Measurements from ENCODE around the gene ALPK3.
"Not testable (repeated sequence)": the region's sequence is repeated elsewhere in the genome, so short reads cannot be mapped to it uniquely, and the experiment has no call there.

The ALPK3 gene

DNA sequence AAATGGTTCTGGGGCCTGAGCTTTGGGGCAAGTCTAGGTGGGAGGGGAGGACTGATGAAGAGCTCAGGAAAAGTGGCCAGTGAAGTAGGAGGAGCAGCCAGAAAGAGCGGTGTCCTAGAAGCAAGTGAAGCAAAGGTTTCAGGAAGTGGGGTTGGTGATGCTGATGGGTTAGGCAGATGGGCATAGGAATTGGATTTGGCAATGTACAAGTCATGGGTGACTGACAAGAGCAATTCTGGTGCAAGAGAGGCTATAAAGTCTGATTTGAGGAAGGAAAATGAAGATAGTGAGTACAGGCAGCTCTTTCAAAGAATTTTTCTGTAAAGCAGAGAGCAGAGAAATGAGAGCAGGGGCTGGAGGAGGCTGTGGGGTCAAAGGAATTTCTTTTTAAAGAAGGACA is 19.7 kb downstream of the ALPK3 start:
- DNase-seq, result no peak
- in situ Hi-C loops (cut with HindIII; ENCODE audit: low pct_ligation_motif_present, low pct_unique_long_range_greater_than_20kb, low sequenced_read_pairs), result no loop called here

DNA sequence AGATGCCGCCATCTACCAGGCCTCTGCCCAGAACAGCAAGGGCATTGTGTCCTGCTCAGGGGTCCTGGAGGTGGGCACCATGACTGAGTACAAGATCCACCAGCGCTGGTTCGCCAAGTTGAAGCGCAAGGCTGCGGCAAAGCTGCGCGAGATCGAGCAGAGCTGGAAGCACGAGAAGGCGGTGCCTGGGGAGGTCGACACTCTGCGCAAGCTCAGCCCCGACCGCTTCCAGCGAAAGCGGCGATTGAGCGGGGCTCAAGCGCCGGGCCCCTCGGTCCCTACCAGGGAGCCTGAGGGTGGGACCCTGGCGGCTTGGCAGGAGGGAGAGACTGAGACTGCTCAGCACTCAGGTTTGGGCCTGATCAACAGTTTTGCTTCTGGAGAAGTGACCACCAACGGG is 22.6 kb downstream of the ALPK3 start:
- in situ Hi-C loops (cut with HindIII; ENCODE audit: low pct_ligation_motif_present, low pct_unique_long_range_greater_than_20kb, low sequenced_read_pairs), result no loop called here
- no peak for DNase-seq

DNA sequence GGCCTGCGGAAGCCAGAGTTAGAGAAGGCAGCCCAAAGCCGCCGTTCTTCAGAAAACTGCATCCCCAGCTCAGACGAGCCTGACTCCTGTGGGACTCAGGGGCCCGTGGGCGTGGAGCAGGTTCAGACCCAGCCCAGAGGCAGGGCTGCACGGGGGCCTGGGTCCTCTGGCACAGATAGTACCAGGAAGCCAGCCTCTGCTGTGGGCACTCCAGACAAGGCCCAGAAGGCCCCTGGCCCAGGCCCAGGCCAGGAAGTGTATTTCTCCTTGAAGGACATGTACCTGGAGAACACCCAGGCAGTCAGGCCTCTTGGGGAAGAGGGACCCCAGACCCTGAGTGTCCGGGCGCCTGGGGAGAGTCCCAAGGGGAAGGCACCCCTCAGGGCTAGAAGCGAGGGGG is 23.1 kb downstream of the ALPK3 start:
- DNase-seq, result no peak
- in situ Hi-C loops (cut with HindIII; ENCODE audit: low pct_ligation_motif_present, low pct_unique_long_range_greater_than_20kb, low sequenced_read_pairs), result no loop called here

DNA sequence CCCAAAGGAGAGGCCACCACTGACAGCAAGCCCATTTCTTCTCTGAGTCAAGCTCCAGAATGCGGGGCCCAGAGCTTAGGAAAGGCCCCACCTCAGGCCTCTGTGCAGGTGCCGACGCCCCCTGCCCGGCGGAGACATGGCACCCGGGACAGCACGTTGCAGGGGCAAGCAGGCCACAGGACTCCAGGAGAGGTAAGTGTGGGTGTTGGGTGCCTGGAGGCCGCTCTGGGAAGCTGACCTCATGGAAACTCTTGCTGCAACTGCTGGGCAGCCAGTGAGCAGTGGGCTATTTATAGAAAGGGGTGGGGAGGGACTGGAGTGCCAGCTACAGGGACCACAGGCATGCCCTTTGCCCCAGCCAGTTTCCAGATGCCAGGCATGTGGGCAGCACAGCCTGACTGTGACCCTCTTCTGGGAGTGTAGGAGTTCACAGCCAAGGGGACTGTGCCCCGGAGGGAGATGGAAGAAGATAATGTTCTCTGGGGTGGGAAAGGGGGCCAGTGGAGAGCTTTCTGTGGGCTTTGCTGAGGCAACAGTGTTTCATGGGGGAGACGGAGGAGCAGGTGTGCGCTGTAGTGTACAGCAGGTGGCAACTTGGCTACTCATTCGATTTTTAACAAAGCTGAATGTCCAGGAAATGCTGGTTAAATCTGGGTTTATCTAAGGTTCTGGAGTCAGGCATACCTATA is 23.7 kb downstream of the ALPK3 start:
- DNase-seq, result no peak
- in situ Hi-C loops (cut with HindIII; ENCODE audit: low pct_ligation_motif_present, low pct_unique_long_range_greater_than_20kb, low sequenced_read_pairs), result no loop called here

DNA sequence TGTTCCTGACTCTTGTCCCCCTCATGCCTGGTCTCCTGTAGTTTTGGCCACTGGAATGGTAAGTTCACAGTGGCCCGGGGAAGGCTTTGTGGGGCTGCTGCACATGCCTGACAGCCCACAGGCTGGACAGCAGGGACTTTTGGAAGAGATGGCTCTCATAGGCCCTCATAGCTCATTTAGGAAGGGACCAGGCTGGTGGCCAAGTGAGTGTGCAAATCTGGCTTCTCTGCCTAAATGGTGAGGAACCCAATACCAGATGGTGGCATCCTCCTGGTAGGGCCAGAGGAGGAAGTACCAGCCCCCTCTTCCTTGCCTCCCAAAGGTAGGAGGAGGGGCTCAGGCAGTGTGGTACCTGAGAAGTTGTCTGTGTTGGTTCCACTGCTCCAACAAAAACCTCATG is 25.6 kb downstream of the ALPK3 start:
- in situ Hi-C loops (cut with HindIII; ENCODE audit: low pct_ligation_motif_present, low pct_unique_long_range_greater_than_20kb, low sequenced_read_pairs), result no loop called here
- DNase-seq, result no peak

DNA sequence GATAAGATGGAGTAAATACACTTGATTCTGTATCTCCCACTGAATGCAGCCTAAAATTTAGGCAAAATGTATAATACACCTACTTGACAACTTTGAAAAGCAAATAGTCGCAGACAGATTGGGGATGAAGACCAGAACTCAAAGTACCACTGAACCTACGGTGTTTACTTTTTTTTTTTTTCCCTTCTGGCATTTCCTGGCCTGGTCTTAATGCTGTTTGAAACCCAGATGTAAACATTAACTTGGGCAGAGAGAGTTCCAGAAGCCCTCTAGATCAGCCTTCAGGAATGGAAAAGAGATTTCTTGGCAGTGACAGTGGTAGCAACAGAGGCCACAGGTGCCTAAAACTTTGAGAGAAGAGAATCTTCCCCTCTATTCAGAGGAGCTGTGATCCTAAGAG is 27.8 kb downstream of the ALPK3 start:
- no peak for DNase-seq
- in situ Hi-C loops (cut with HindIII; ENCODE audit: low pct_ligation_motif_present, low pct_unique_long_range_greater_than_20kb, low sequenced_read_pairs), result no loop called here

DNA sequence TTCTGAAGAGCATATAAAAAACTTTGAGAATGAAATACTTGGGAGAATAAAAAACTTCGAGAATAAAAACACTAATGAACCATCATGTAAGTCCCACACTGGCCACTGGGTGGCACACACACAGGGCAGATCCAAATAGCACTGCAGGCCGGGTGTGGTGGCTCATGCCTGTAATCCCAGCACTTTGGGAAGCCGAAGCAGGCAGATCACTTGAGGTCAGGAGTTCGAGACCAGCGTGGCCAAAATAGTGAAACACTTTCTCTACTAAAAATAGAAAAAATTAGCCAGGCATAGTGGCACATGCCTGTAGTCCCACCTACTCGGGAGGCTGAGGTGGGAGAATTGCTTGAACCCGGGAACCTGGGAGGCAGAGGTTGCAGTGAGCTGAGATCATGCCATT is 28.5 kb downstream of the ALPK3 start:
- peak; percentile 50 for DNase-seq
- in situ Hi-C loops (cut with HindIII; ENCODE audit: low pct_ligation_motif_present, low pct_unique_long_range_greater_than_20kb, low sequenced_read_pairs), result not testable (repeated sequence)

DNA sequence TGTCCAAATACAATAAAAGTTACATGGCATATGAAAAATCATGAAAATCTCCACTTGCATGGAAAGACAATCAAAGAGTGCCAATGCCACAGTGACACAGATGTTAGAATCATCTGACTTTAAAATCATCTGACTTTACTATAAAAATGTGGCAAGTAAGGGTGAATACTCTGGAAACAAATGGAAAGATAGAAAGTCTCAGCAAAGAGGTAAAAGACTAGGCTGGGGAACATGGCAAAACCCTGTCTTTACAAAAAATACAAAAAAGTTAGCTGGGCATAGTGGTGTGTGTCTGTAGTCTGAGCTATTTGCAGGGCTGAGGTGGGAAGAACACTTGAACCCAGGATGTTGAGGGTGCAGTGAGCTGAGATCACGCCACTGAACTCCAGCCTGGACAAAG is 29.1 kb downstream of the ALPK3 start:
- in situ Hi-C loops (cut with HindIII; ENCODE audit: low pct_ligation_motif_present, low pct_unique_long_range_greater_than_20kb, low sequenced_read_pairs), result no loop called here
- DNase-seq, result no peak

DNA sequence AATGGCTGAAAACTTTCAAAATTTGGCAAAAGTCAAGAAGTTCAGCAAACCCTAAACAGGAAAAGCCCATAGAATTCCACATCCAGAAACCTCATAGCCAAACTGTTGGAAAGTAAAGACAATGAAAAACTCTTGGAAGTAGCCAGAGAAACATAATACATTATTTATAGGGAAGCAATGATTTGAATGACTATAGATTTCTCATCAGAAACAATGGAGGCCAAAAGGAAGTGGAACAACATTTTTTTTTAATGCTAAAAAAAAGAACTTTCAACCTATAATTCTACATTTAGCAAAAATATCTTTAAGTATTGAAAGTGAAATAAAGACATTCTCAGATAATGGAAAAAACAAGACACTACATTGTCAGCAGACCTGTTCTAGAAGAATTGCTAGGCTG is 30.2 kb downstream of the ALPK3 start:
- in situ Hi-C loops (cut with HindIII; ENCODE audit: low pct_ligation_motif_present, low pct_unique_long_range_greater_than_20kb, low sequenced_read_pairs), result no loop called here
- DNase-seq, result no peak

DNA sequence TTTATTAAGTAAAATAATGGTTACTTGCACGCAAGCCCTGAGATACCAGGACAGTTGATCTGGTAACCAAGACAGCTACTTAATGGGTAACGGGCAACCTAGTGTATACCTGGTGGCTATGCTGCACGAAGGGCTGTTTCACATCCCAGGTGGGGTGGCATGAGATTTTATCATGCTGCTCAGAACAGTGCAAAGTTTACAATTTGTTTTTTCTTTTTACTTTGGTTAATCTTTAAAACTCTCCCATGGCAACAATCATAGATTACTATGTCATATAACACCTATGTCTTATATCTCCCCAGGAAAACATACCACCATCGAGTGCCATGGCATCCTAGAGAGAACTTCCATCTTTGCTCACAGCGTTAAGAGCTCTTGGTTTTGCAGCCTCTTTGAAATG is 35.1 kb downstream of the ALPK3 start:
- in situ Hi-C loops (cut with HindIII; ENCODE audit: low pct_ligation_motif_present, low pct_unique_long_range_greater_than_20kb, low sequenced_read_pairs), result no loop called here
- no peak for DNase-seq

DNA sequence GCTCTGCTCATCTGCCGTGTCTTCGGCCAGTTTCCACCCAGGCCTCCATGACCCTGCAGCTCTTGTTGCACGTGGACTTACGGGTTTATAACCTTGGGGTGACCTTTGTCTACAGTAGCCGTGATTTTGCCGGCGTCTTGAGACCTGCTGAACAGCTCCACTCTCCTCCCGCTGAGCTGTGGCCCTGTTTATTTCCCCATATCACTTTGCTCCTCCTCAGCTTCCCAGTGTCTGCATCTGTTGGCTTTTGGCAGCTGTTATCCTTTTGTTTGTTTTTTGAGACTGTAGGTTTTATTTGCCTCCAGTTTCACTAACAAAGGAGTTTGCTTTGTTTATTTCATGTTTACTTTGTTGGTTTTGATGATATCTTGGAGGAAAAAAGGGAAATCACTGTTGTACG is 38.0 kb downstream of the ALPK3 start:
- DNase-seq, result no peak
- in situ Hi-C loops (cut with HindIII; ENCODE audit: low pct_ligation_motif_present, low pct_unique_long_range_greater_than_20kb, low sequenced_read_pairs), result no loop called here

DNA sequence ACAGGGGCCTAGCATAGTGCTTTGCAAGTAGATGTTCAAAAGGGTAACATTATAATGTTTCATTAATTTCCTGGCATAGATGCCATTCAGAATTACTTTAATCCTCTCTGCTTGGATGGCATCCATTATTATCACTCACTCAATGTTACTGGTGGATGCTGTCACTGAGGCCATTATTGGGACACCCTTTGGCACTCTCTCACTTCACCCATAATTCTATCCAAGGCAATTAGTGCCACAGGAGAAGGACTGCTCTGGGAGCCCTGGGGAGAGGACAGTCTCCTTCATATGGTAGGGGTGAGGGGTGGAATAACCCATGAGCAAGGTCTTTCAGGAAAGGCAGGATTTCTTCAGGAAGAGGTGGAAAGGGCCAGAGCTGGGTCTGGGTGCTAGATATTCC is 38.6 kb downstream of the ALPK3 start:
- in situ Hi-C loops (cut with HindIII; ENCODE audit: low pct_ligation_motif_present, low pct_unique_long_range_greater_than_20kb, low sequenced_read_pairs), result no loop called here
- DNase-seq, result no peak

DNA sequence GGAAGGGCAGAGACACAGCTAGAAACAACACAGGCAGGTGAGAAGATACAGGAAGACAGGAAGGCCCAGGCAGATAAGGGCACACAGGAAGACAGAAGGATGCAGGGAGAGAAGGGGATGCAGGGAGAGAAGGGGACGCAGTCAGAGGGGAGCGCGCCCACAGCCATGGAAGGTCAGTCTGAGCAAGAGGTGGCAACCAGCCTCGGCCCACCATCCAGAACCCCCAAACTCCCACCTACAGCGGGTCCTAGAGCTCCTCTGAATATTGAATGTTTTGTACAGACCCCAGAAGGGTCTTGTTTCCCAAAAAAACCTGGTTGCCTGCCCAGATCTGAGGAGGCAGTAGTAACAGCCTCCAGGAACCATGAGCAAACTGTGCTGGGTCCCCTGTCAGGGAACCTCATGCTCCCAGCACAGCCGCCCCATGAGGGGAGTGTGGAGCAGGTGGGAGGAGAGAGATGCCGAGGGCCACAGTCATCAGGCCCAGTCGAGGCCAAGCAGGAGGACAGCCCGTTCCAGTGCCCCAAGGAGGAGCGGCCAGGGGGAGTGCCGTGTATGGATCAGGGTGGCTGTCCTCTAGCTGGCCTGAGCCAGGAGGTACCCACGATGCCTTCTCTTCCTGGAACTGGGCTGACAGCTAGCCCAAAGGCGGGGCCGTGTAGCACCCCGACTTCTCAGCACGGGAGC is 39.7 kb downstream of the ALPK3 start:
- in situ Hi-C loops (cut with HindIII; ENCODE audit: low pct_ligation_motif_present, low pct_unique_long_range_greater_than_20kb, low sequenced_read_pairs), result no loop called here
- DNase-seq, result no peak

DNA sequence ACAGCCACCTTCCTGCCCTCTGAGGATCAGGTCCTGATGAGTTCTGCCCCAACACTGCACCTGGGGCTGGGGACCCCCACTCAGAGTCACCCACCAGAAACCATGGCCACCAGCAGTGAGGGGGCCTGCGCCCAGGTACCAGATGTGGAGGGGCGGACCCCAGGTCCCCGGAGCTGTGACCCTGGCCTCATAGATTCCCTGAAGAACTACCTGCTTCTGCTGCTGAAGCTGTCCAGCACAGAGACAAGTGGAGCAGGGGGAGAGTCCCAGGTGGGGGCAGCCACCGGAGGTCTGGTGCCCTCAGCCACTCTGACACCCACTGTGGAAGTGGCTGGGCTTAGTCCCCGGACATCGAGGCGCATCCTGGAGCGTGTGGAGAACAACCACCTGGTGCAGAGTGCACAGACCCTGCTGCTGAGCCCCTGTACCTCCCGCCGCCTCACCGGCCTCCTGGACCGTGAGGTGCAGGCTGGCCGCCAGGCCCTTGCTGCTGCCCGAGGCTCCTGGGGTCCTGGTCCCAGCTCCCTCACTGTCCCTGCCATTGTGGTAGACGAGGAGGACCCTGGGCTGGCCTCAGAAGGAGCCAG is 40.4 kb downstream of the ALPK3 start:
- DNase-seq, result no peak
- in situ Hi-C loops (cut with HindIII; ENCODE audit: low pct_ligation_motif_present, low pct_unique_long_range_greater_than_20kb, low sequenced_read_pairs), result no loop called here

DNA sequence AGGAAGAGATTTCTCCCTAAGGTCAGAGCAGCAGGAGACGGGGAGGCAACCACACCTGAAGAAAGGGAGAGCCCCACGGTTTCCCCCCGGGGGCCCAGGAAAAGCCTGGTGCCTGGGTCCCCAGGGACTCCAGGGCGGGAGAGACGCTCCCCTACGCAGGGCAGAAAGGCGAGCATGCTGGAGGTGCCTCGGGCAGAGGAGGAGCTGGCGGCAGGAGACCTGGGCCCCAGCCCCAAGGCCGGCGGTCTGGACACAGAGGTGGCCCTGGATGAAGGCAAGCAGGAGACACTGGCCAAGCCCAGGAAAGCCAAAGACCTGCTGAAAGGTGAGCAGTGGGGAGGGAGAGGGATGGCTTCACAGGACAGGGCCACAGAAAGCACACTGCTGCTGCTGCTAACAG is 41.1 kb downstream of the ALPK3 start:
- no peak for DNase-seq
- in situ Hi-C loops (cut with HindIII; ENCODE audit: low pct_ligation_motif_present, low pct_unique_long_range_greater_than_20kb, low sequenced_read_pairs), result no loop called here

DNA sequence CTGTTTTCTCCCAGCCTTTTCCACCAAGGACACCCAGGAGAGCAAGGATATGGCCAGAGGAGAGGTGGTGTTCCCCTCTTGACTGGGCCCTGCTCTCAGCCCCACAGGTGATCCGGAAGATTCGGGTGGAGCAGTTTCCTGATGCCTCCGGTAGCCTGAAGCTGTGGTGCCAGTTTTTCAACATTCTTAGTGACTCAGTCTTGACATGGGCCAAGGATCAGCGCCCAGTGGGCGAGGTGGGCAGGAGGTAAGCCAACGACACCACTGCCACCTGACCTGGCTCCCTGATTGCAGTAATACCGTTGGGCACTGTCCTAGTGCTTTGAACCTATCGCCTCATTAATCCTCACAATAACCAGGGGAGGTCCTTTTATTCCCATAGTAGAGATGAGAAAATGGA is 42.0 kb downstream of the ALPK3 start:
- DNase-seq, result no peak
- in situ Hi-C loops (cut with HindIII; ENCODE audit: low pct_ligation_motif_present, low pct_unique_long_range_greater_than_20kb, low sequenced_read_pairs), result no loop called here

DNA sequence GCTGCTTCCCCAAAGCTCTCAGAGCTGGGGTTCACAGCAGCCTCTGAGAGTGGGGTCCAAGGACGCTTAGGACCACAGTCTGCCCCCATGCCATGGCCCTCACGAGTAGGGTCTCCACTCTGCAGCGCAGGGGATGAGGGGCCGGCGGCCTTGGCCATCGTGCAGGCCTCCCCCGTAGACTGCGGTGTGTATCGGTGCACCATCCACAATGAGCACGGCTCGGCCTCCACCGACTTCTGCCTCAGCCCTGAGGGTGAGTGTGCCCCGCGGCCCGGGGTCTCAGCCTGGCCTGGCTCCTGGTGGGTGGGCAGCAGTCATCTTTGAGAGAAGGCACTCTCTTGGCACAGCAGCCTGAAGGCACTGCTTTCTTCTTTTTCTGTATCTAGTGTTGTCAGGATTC is 42.5 kb downstream of the ALPK3 start:
- no peak for DNase-seq
- in situ Hi-C loops (cut with HindIII; ENCODE audit: low pct_ligation_motif_present, low pct_unique_long_range_greater_than_20kb, low sequenced_read_pairs), result no loop called here

DNA sequence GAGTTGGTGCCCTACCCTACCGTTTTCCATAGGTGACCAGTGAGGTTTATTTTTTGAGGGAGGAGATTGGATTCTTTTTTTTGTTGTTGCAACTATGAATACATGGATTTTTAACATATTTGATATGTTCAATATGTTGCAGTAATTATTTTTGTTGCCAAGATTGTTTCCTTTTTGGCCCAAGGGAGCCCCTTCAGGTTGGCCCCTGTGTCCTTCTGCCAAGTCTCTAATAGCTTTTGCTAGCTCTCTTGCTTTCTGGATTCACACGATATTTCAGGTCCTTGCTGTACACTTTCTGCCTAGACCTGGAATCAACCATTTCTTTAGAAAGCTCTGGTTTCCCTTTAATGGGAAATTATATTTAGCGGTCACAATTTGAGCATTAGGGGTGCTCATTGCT is 44.6 kb downstream of the ALPK3 start:
- in situ Hi-C loops (cut with HindIII; ENCODE audit: low pct_ligation_motif_present, low pct_unique_long_range_greater_than_20kb, low sequenced_read_pairs), result no loop called here
- DNase-seq, result no peak

DNA sequence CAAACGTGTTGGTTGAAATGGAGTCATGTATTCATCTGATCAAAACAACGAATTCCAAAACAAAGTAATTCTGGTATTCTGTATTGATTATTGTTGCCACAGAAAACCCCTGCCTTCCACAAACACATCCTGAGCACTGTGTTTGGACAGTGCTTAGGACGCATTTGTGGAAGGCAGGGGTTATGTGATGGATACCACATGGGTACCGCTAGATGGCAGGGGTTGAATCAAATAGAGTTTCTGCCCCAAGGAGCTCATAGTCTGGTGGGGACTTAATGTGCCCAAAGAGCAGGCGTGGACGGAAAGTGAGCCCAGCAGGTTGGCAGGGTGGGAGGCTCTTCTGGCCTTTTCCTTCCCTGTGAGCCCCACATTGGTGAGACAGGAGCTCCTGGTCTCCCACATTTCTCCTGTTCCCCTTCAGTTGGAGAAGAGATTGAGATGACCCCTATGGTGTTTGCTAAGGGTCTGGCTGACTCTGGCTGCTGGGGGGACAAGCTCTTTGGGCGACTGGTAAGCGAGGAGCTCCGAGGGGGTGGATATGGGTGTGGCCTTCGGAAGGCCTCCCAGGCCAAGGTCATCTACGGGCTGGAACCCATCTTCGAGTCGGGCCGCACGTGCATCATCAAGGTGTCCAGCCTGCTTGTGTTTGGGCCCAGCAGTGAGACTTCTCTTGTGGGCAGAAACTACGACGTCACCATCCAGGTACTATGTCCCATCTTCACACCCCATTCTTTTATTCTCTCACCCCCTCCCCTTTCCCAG is 45.2 kb downstream of the ALPK3 start:
- DNase-seq, result no peak

More for the DNA sequence above, 45.2 kb downstream of the ALPK3 start:
- in situ Hi-C loops (cut with HindIII; ENCODE audit: low pct_ligation_motif_present, low pct_unique_long_range_greater_than_20kb, low sequenced_read_pairs), result no loop called here

Measured in ACHN (cell line).